HTR-8/SVneo (cell line): ENCODE data around the gene IGF2R.
"Not testable (repeated sequence)": the region's sequence is repeated elsewhere in the genome, so short reads cannot be mapped to it uniquely, and the experiment has no call there.

Experiments
- DNase-seq: peaks from one replicate; pipeline ENCODE4 v3.0.0; 2011; ENCODE audit warnings: low spot score, mixed read lengths; ENCODE audit not compliant: insufficient read length
- FAIRE-seq: peaks from 2 replicates; lab custom pipeline; 2011; peaks lifted over from hg19 to GRCh38; lab: Jason Lieb, UNC

Gene IGF2R

GRCh38 chr6:160088069-160088783, 119.3 kb downstream of the IGF2R start:
- FAIRE-seq (no peak), DNase-seq (peak; percentile 79)

GRCh38 chr6:160088784-160089533, 120.1 kb downstream of the IGF2R start:
- no peak for DNase-seq
- FAIRE-seq = no peak

- no peak for FAIRE-seq
- DNase-seq = no peak
These were observed 120.6 kb downstream of the IGF2R start for GRCh38 chr6:160089534-160089897.

GRCh38 chr6:160090442-160091239, 121.8 kb downstream of the IGF2R start:
- not testable (repeated sequence) for DNase-seq, FAIRE-seq

GRCh38 chr6:160092176-160092575, 123.3 kb downstream of the IGF2R start:
- FAIRE-seq, DNase-seq: not testable (repeated sequence)

GRCh38 chr6:160092602-160093001, 123.7 kb downstream of the IGF2R start:
- no peak for FAIRE-seq

GRCh38 chr6:160093061-160093460, 124.2 kb downstream of the IGF2R start:
- FAIRE-seq (no peak), DNase-seq (no peak)

More at GRCh38 chr6:160092602-160093001, 123.7 kb downstream of the IGF2R start:
- no peak for DNase-seq

- DNase-seq (no peak), FAIRE-seq (no peak)
These were observed 125.1 kb downstream of the IGF2R start for GRCh38 chr6:160093946-160094345.

GRCh38 chr6:160095146-160095845, 126.4 kb downstream of the IGF2R start:
- DNase-seq (no peak), FAIRE-seq (no peak)

GRCh38 chr6:160101277-160102205, 132.7 kb downstream of the IGF2R start:
- no peak for DNase-seq
- FAIRE-seq = no peak

- DNase-seq (no peak), FAIRE-seq (no peak)
These were observed 133.5 kb downstream of the IGF2R start for GRCh38 chr6:160102399-160102798.

- FAIRE-seq = no peak
These were observed 134.3 kb downstream of the IGF2R start for GRCh38 chr6:160102956-160103824.

GRCh38 chr6:160103825-160104100, 134.9 kb downstream of the IGF2R start:
- no peak for DNase-seq
- FAIRE-seq = no peak

More at GRCh38 chr6:160102956-160103824, 134.3 kb downstream of the IGF2R start:
- peak; percentile 20 for DNase-seq

- DNase-seq (no peak), FAIRE-seq (peak; percentile 9)
These were observed 136.1 kb downstream of the IGF2R start for GRCh38 chr6:160104821-160105517.

- DNase-seq (no peak), FAIRE-seq (no peak)
These were observed 137.1 kb downstream of the IGF2R start for GRCh38 chr6:160106010-160106409.

GRCh38 chr6:160106701-160107100, 137.8 kb downstream of the IGF2R start:
- no peak for DNase-seq
- no peak for FAIRE-seq

- no peak for FAIRE-seq
- no peak for DNase-seq
These were observed 139.2 kb downstream of the IGF2R start for GRCh38 chr6:160108077-160108476.
